ENCODE data around the gene CAMTA1.

- TF ChIP-seq CTCF (IDR thresholded peaks at IDR 0.05): no peak
- no peak for TF ChIP-seq POLR2A (IDR thresholded peaks at IDR 0.05)
- no peak for TF ChIP-seq POLR2AphosphoS5 (IDR thresholded peaks at IDR 0.05)
These were observed 99.4 kb downstream of the CAMTA1 start for GRCh38 chr1:6884652-6885153.
